Cardiac fibroblast (primary cell): ENCODE data around the gene PDZD8.

Source experiments
- DNase-seq, 2 donors: peaks; one replicate each; pipeline versions ENCODE4 v3.0.0 to v3.0.0-alpha.2; 2010; ENCODE audit warnings: low read depth in 2 of 2
- H3K4me3 ChIP-seq, 2 donors: replicated peaks in 1 of 2; 1 replicate in 1 of 2; 2 replicates in 1 of 2; pipeline ENCODE4 v1.5.1; 2011; ENCODE audit warnings: low read depth in 2 of 2, low read length in 2 of 2, mild to moderate bottlenecking in 2 of 2, moderate library complexity in 1 of 2
- TF ChIP-seq, protein P1 (sequence below): IDR thresholded peaks from one replicate; pipeline ENCODE4 v1.5.1; 2011; ENCODE audit warnings: low read depth, mild to moderate bottlenecking, low read length, inconsistent platforms

Gene PDZD8

DNA sequence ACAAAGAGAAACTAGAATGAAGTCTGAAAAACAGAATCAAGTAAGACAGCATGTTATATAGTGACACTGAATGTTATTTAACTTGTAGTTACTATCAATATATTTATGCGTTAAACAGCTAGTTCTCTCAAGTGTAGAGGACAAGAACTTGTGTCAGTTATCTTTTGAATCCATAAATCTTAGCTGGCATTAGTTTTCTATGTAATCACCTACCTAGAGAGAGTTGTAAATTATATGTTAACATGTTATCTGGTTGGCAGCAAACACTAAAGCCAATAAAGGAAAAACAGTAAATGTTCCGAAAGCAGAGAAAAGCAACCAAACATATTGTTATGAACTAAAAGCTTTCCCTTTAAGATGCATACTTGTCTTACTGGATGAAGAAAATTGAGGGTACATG lies 97.6 kb downstream of the PDZD8 start:
- H3K4me3 ChIP-seq: no peak overlapping the region
- no peak for DNase-seq
- TF ChIP-seq, protein P1, sequence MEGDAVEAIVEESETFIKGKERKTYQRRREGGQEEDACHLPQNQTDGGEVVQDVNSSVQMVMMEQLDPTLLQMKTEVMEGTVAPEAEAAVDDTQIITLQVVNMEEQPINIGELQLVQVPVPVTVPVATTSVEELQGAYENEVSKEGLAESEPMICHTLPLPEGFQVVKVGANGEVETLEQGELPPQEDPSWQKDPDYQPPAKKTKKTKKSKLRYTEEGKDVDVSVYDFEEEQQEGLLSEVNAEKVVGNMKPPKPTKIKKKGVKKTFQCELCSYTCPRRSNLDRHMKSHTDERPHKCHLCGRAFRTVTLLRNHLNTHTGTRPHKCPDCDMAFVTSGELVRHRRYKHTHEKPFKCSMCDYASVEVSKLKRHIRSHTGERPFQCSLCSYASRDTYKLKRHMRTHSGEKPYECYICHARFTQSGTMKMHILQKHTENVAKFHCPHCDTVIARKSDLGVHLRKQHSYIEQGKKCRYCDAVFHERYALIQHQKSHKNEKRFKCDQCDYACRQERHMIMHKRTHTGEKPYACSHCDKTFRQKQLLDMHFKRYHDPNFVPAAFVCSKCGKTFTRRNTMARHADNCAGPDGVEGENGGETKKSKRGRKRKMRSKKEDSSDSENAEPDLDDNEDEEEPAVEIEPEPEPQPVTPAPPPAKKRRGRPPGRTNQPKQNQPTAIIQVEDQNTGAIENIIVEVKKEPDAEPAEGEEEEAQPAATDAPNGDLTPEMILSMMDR: no peak

DNA sequence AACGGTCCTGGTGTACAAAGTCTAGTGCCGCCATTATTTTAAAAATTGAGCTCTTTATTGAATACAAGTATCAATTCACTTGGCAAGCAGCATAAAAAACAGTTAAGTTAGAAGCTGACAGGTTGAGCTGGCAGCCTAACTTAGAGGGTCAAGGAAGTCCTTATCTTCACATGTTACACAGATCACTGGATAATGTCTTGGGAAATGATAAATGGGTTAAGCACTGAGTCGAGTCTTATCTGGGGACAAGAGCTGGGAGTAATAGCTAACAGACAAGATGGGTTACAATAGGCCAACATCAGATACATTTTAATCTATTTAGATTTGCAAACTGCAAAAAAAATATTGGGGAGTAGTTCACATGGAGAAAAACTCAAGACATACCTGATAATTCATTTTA lies 100.1 kb downstream of the PDZD8 start:
- TF ChIP-seq, protein P1: no peak
- no peak for DNase-seq
- H3K4me3 ChIP-seq: no peak overlapping the region

DNA sequence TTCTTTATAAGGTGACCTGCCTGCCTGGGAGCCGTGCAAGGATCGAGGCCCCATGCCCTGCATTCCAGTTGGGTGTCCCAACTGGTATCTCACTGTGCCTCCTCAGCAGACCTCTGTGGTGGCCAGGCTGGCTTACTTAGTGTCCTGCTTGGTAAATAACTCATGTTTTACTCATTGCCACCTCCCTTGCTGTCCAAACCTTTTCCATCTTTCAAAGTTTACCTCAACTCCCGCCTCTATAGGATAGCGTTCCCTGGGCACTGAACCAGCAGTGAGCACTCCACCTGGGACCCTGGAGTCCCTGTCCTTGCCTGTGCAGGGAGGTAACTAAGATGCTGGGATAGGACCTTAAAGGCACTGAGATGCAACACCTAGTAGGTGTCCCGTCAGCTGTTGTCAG lies 100.7 kb downstream of the PDZD8 start:
- DNase-seq: no peak
- TF ChIP-seq, protein P1: no peak
- no peak overlapping the region for H3K4me3 ChIP-seq

DNA sequence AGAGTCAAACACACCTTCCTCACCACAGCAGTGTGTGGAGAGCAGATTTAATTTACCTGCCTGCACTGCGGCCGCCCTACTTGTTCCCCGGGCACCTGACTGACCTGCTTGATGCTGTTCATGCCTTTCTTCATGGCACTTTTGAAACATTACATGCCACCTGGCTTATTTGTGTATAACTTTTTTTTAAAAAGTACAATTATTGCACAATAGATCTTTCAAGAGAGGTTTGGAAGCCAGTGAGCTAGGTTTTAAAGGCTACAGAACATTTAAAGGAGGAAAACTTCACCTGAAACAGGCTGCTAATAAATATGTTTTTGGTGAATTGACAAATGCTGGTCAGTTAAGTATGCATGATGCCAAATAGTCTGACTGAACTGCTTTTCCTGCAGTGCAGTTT lies 101.3 kb downstream of the PDZD8 start:
- TF ChIP-seq, protein P1: no peak
- H3K4me3 ChIP-seq: no peak overlapping the region
- DNase-seq: no peak

DNA sequence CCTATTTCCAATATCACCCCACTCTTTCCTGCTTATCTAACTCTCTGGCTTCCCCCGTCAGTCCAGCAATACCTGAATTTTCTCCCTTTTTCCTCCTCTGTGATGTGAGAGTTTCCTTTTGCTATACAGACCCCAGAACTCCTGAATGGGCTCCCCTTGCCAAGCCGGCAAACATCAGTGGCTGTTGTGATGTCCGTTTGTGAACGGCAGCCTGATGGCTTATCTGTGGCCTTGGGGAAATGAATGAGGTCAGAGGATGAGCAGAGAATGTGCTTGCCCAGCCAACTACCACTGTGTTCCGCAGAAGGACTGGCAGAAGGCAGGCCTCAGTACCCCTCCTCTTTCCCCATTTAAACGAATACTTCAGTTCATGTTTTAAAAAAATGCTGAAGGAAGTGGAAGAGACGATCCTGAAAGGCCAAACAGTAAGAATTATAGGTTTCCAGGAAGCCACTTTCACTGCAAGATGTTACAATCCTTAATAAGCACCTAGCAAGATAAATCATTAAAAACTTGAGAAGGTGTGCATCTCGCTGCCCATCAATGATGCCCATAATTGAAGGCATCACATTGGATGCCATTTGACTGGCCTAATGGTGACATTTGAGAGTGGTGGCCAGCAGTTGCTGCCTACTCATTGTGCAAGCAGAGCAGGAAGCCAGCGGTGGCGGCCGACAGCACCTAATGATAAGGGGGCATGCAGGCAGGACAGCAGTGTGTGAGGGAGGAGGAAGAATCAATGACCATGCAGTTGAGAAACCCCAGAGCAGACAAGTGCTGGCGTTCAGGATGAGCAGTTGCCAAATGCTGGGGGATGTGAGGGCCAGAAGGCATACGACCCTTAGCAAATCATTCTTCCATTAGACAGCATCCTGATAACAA lies 102.8 kb downstream of the PDZD8 start:
- TF ChIP-seq, protein P1: no peak

DNA sequence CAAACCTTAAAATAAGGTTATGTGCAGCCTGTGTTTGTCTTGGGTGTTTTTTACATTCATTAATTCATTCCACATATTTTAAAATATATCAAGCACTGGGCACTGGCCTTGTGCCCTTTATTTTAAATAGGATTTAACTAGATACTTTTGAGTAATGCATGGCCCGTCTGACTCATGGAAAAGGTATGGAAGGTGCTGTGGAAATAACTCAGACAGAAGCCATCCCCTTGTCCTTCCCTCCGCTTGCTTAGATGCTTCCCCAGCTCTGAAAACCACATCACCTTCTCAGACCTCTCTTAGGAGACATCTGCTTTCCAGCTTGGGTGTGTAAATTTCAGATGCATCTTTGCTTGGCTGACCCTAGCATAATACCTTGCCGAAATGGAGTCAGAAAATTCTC lies 103.8 kb downstream of the PDZD8 start:
- DNase-seq: peak; percentile 5 to 40
- TF ChIP-seq, protein P1: no peak
- no peak overlapping the region for H3K4me3 ChIP-seq

More for the DNA sequence above, 102.8 kb downstream of the PDZD8 start:
- H3K4me3 ChIP-seq: no peak overlapping the region
- no peak for DNase-seq
